Parathyroid adenoma (tissue), 2 donors: ENCODE results near the gene MRPL11.

Source experiments
- H2AFZ ChIP-seq: fragments of 300-600 bp; sonication (generic); one replicate; pipeline ENCODE4 v1.7.0; 2017; ENCODE audit warnings: antibody characterized with exemption, mild to moderate bottlenecking
- H3K27ac ChIP-seq: fragments of 300-600 bp; sonication (generic); one replicate; pipeline ENCODE4 v1.7.0; 2017
- H3K27me3 ChIP-seq: fragments of 300-600 bp; sonication (generic); one replicate; pipeline ENCODE4 v1.7.0; 2017; ENCODE audit warnings: low read length; ENCODE audit not compliant: control insufficient read depth, insufficient read depth
- H3K36me3 ChIP-seq: fragments of 300-600 bp; sonication (generic); one replicate; pipeline ENCODE4 v1.7.0; 2017; ENCODE audit warnings: low read length; ENCODE audit not compliant: control insufficient read depth, insufficient read depth
- H3K4me1 ChIP-seq: fragments of 300-600 bp; sonication (generic); one replicate; pipeline ENCODE4 v1.7.0; 2017; ENCODE audit warnings: control low read depth
- H3K4me2 ChIP-seq: fragments of 300-600 bp; sonication (generic); one replicate; pipeline ENCODE4 v1.7.0; 2017; ENCODE audit warnings: low read length
- H3K4me3 ChIP-seq: fragments of 300-600 bp; sonication (generic); one replicate; pipeline ENCODE4 v1.7.0; 2017; ENCODE audit warnings: low read depth, low read length
- H3K79me2 ChIP-seq: fragments of 300-600 bp; sonication (generic); one replicate; pipeline ENCODE4 v1.7.0; 2017; ENCODE audit warnings: control low read depth
- H3K9ac ChIP-seq: fragments of 300-600 bp; sonication (generic); one replicate; pipeline ENCODE4 v1.7.0; 2017; ENCODE audit warnings: mild to moderate bottlenecking
- H3K9me3 ChIP-seq: fragments of 300-600 bp; sonication (generic); one replicate; pipeline ENCODE4 v1.7.0; 2017; ENCODE audit warnings: low read length; ENCODE audit not compliant: control insufficient read depth
- TF ChIP-seq, protein P1 (sequence below): fragments of 300-600 bp; sonication (generic); IDR thresholded peaks from one replicate; pipeline ENCODE4 v1.7.0; 2017; ENCODE audit warnings: antibody characterized with exemption, mild to moderate bottlenecking
- donor health status: primary hyperparathyroidism.

The MRPL11 gene

DNA sequence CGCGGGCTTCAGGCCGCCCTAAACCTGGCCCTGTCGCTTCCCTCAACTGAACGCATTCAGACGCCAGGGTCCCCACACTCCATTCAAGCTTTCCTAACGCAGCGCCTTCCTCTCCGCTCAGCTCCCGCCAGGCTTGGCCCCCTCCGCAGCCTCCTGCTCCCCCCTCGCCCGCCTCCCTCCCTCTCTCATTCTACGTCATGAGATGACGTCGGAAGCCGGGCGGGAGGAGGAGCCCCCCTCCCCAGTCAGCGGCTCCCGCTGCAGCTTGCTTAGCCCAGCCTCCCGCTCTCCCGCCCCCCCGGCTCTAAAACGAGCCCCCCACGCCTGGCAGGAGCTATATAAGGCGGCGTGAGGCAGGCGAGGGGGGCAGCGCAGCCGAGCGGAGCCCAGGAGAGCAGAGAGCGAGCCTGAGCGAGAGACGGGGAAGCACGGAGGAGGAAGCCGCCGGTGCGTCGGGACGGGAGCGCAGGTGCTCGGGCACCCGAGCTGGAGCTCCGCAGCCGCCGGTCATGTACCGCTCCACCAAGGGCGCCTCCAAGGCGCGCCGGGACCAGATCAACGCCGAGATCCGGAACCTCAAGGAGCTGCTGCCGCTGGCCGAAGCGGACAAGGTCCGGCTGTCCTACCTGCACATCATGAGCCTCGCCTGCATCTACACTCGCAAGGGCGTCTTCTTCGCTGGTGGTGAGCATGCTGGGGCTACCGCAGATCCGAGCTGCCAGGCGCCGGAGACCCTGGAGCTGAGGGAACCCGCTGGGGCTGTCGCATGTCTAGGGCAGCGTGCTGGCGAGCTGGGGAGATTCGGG lies 17.8 kb downstream of the MRPL11 start, which contains the start of gene NPAS4:
Gene NPAS4 (plus strand): TSS at position 365 of the 806 bp plus-strand sequence. CDS start 145 bp downstream, at position 510.
- no peaks in the 10 kb centered on the region for H3K36me3 ChIP-seq
- no peak within 1 kb of the TSS for H3K4me3 ChIP-seq
- H3K79me2 ChIP-seq: no peaks in the 10 kb centered on the region
- no peaks in the 10 kb centered on the region for H3K27me3 ChIP-seq
- no peak within 1 kb of the TSS for H3K4me2 ChIP-seq
- no peaks in the 10 kb centered on the region for H3K9me3 ChIP-seq
- TF ChIP-seq, protein P1, sequence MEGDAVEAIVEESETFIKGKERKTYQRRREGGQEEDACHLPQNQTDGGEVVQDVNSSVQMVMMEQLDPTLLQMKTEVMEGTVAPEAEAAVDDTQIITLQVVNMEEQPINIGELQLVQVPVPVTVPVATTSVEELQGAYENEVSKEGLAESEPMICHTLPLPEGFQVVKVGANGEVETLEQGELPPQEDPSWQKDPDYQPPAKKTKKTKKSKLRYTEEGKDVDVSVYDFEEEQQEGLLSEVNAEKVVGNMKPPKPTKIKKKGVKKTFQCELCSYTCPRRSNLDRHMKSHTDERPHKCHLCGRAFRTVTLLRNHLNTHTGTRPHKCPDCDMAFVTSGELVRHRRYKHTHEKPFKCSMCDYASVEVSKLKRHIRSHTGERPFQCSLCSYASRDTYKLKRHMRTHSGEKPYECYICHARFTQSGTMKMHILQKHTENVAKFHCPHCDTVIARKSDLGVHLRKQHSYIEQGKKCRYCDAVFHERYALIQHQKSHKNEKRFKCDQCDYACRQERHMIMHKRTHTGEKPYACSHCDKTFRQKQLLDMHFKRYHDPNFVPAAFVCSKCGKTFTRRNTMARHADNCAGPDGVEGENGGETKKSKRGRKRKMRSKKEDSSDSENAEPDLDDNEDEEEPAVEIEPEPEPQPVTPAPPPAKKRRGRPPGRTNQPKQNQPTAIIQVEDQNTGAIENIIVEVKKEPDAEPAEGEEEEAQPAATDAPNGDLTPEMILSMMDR: no peak
- H3K27ac ChIP-seq: peak within 1 kb of the TSS; percentile 71
- H3K9ac ChIP-seq: no peak within 1 kb of the TSS
- H2AFZ ChIP-seq: peak within 1 kb of the TSS; percentile 38
- peaks cover 4% of the 10 kb centered on the region for H3K4me1 ChIP-seq

DNA sequence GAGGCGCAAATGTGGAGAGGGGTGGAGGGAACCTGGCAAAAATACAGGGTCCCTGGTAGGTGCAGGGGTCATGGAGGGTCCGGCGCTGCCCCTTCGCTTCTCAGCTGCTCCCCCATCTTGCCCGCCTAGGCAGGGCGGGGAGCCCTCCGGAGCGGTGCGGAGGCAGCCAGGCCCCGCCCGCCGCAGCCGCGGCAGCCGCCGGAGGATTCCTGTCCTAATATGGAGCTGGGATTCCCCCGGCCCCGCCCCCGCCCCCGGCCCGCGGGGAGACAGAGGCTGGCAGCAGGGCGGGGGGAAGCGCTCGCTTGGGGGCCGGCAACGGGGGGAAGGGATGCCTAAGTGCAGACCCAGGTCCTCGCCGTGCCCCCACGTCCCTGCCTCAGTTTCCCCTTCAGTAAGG lies 18.8 kb downstream of the MRPL11 start:
- H3K36me3 ChIP-seq: no peaks in the 10 kb centered on the region
- no peaks in the 10 kb centered on the region for H3K9me3 ChIP-seq
- H3K4me1 ChIP-seq: peaks cover 4% of the 10 kb centered on the region
- TF ChIP-seq, protein P1: no peak
- H3K9ac ChIP-seq: no peak overlapping the region
- no peak overlapping the region for H3K4me3 ChIP-seq
- H3K27me3 ChIP-seq: no peaks in the 10 kb centered on the region
- H2AFZ ChIP-seq: no peak overlapping the region
- no peaks in the 10 kb centered on the region for H3K79me2 ChIP-seq
- no peak overlapping the region for H3K4me2 ChIP-seq
- H3K27ac ChIP-seq: peak overlapping the region; percentile 86

DNA sequence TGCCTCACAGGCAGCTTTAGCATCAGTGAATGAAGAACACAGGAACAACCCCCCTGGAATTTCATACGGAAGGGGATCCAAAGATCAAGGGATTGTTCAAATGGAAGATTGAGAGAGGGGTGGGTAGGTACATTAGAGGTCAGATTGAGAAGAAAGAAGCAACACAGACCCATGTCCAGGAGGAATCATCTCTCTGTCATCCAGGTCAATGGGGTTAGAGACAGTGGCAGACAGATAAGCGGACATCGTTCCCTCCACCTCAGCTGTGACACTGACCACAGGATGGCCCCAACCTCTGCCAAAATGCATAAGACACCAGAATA lies 19.7 kb downstream of the MRPL11 start:
- Histone ChIP-seq H3K4me3 (no peak overlapping the region), H3K27ac (peak overlapping the region; percentile 86), H3K27me3 (no peaks in the 10 kb centered on the region), H3K36me3 (no peaks in the 10 kb centered on the region), H3K4me2 (no peak overlapping the region), H3K4me1 (peaks cover 4% of the 10 kb centered on the region), H3K9me3 (no peaks in the 10 kb centered on the region), H3K9ac (no peak overlapping the region), H3K79me2 (no peaks in the 10 kb centered on the region), H2AFZ (no peak overlapping the region)
- TF ChIP-seq, protein P1: no peak

DNA sequence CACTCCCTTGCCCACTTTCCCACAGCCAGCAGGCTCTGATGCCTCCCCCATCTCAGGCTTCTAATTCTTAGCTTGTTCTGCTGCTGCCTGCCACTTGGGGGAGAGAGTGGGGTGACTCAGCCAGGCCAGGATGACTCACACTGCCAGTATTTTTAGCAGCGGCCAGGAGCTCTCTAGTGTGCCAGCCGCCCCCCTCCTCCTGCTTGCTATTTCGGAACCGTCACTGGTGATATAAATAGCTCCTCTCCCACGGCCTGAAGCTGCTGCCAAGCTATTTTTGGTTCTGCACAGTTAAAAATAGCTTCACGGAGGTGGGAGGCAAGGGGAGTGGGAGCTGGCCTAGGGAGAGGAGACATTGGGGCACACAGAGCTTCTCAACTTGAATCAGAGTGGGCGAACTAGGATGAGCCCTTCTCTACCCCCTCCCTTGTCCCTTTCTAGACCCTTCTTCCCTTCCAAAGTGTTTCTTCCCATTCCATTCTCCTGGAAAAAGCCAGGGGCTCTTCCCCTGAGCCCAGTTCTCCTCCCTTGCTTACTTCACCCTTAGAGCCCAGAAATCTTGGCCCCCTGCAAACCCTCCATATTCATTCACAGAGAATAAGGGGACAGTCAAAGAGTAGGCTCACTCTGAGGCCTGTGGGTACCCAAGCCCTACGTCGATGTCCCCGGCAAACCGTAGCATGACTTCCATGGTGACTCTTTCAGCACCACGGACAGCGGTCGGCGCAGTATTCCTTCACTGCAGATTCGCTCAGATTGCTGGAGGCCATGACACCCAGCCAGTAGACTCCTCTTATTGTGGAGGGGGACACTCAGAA lies 20.3 kb downstream of the MRPL11 start:
- H3K4me2 ChIP-seq: no peak overlapping the region
- no peak overlapping the region for H3K4me3 ChIP-seq
- no peaks in the 10 kb centered on the region for H3K9me3 ChIP-seq
- TF ChIP-seq, protein P1: peak; percentile 41
- no peak overlapping the region for H3K9ac ChIP-seq
- no peaks in the 10 kb centered on the region for H3K79me2 ChIP-seq
- no peaks in the 10 kb centered on the region for H3K36me3 ChIP-seq
- no peaks in the 10 kb centered on the region for H3K27me3 ChIP-seq
- peaks cover 4% of the 10 kb centered on the region for H3K4me1 ChIP-seq
- peak overlapping the region; percentile 86 for H3K27ac ChIP-seq
- no peak overlapping the region for H2AFZ ChIP-seq
